ENCODE results near the gene CNTN4.

CNTN4 gene

DNA sequence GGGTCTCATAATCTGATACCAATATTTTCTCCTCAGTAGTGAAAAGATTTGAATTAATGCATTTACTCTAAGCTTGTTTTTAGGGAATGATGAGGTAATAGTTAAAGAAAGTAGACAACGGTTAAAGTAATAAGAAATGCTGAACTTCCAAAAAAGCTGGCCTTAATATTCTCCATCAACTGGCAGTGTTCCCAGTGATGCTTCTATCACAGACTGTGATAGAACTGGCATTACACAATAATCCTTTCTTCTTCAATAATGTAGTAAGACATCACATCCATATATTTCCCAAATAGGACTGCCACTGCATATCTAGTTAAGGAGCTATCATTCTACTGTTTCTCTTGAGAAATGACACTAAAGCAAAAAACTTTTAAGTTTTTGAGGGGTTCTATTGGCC is 822.8 kb downstream of the CNTN4 start:
- H3K27ac ChIP-seq (replicated peaks) = no peak overlapping the region
- no peak overlapping the region for H3K4me3 ChIP-seq (replicated peaks; ENCODE audit: insufficient read depth, low read length)
- no peaks in the 10 kb centered on the region for H3K27me3 ChIP-seq (ENCODE audit: insufficient read depth, poor library complexity, severe bottlenecking)
- no peak for DNase-seq (ENCODE audit: low read depth in 1 of 2, low spot score in 1 of 2)
- TF ChIP-seq POLR2AphosphoS5 (IDR thresholded peaks at IDR 0.05; ENCODE audit: low read depth) = no peak
- no peak for TF ChIP-seq GABPA (IDR thresholded peaks at IDR 0.05; ENCODE audit: low read depth)
- TF ChIP-seq, protein P1, sequence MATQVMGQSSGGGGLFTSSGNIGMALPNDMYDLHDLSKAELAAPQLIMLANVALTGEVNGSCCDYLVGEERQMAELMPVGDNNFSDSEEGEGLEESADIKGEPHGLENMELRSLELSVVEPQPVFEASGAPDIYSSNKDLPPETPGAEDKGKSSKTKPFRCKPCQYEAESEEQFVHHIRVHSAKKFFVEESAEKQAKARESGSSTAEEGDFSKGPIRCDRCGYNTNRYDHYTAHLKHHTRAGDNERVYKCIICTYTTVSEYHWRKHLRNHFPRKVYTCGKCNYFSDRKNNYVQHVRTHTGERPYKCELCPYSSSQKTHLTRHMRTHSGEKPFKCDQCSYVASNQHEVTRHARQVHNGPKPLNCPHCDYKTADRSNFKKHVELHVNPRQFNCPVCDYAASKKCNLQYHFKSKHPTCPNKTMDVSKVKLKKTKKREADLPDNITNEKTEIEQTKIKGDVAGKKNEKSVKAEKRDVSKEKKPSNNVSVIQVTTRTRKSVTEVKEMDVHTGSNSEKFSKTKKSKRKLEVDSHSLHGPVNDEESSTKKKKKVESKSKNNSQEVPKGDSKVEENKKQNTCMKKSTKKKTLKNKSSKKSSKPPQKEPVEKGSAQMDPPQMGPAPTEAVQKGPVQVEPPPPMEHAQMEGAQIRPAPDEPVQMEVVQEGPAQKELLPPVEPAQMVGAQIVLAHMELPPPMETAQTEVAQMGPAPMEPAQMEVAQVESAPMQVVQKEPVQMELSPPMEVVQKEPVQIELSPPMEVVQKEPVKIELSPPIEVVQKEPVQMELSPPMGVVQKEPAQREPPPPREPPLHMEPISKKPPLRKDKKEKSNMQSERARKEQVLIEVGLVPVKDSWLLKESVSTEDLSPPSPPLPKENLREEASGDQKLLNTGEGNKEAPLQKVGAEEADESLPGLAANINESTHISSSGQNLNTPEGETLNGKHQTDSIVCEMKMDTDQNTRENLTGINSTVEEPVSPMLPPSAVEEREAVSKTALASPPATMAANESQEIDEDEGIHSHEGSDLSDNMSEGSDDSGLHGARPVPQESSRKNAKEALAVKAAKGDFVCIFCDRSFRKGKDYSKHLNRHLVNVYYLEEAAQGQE (IDR thresholded peaks at IDR 0.05; ENCODE audit: insufficient replicate concordance, low read depth) = no peak
- TF ChIP-seq SPI1 (IDR thresholded peaks at IDR 0.05; ENCODE audit: borderline replicate concordance, low read depth) = no peak
- TF ChIP-seq, protein P2, sequence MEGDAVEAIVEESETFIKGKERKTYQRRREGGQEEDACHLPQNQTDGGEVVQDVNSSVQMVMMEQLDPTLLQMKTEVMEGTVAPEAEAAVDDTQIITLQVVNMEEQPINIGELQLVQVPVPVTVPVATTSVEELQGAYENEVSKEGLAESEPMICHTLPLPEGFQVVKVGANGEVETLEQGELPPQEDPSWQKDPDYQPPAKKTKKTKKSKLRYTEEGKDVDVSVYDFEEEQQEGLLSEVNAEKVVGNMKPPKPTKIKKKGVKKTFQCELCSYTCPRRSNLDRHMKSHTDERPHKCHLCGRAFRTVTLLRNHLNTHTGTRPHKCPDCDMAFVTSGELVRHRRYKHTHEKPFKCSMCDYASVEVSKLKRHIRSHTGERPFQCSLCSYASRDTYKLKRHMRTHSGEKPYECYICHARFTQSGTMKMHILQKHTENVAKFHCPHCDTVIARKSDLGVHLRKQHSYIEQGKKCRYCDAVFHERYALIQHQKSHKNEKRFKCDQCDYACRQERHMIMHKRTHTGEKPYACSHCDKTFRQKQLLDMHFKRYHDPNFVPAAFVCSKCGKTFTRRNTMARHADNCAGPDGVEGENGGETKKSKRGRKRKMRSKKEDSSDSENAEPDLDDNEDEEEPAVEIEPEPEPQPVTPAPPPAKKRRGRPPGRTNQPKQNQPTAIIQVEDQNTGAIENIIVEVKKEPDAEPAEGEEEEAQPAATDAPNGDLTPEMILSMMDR (IDR thresholded peaks at IDR 0.05; ENCODE audit: insufficient read depth, low read length) = no peak

DNA sequence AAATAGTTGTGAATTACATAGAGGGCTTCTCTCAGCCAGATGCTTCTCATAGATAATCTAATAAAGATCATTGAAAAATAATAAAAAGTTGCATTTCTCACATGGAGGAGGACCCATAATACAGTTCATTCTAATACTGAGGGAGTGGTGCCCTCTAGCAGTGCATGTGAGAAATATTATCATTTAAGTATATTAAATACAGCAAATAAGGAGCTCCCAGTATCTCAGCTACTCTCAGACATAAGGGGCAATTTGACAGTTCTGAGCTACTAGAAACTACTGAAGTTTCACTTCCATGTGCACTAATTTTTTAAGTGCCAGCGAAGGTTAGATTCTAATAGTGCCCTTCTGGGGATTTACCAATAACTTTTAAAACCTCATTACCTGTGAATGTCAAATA is 823.2 kb downstream of the CNTN4 start:
- no peaks in the 10 kb centered on the region for H3K27me3 ChIP-seq (ENCODE audit: insufficient read depth, poor library complexity, severe bottlenecking)
- H3K27ac ChIP-seq (replicated peaks) = no peak overlapping the region
- peak in 1 of 2 experiments; percentile 5 for DNase-seq (ENCODE audit: low read depth in 1 of 2, low spot score in 1 of 2)
- H3K4me3 ChIP-seq (replicated peaks; ENCODE audit: insufficient read depth, low read length) = no peak overlapping the region
- TF ChIP-seq POLR2AphosphoS5 (IDR thresholded peaks at IDR 0.05; ENCODE audit: low read depth) = no peak
- TF ChIP-seq, protein P2 (IDR thresholded peaks at IDR 0.05; ENCODE audit: insufficient read depth, low read length) = peak; percentile 15

DNA sequence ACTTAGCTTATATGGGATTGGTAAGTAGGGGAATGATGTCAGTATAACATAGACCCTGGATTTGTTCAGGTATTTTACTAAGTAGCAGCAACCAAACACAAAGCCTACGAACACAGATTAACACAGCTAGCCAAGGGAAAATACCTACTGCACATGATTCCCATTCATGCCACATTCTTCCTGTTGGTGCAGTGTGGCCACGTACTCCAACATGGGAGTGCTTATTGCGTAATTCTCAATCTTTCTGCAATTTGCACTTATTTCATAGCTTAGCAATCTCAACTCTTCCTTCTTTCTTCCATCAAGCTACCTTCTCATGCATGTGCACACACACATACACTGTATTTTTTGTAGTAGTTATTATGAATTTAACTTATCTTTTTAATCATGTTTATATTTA is 824.7 kb downstream of the CNTN4 start:
- Histone ChIP-seq H3K27ac (replicated peaks) (no peak overlapping the region), H3K4me3 (replicated peaks; ENCODE audit: insufficient read depth, low read length) (no peak overlapping the region), H3K27me3 (ENCODE audit: insufficient read depth, poor library complexity, severe bottlenecking) (no peaks in the 10 kb centered on the region)
- peak in 1 of 2 experiments; percentile 17 for DNase-seq (ENCODE audit: low read depth in 1 of 2, low spot score in 1 of 2)
- TF ChIP-seq GABPA (IDR thresholded peaks at IDR 0.05; ENCODE audit: low read depth) (no peak), POLR2AphosphoS5 (IDR thresholded peaks at IDR 0.05; ENCODE audit: low read depth) (no peak), SPI1 (IDR thresholded peaks at IDR 0.05; ENCODE audit: borderline replicate concordance, low read depth) (no peak)
- TF ChIP-seq, protein P2 (IDR thresholded peaks at IDR 0.05; ENCODE audit: insufficient read depth, low read length) = no peak
- TF ChIP-seq, protein P1 (IDR thresholded peaks at IDR 0.05; ENCODE audit: insufficient replicate concordance, low read depth) = no peak

DNA sequence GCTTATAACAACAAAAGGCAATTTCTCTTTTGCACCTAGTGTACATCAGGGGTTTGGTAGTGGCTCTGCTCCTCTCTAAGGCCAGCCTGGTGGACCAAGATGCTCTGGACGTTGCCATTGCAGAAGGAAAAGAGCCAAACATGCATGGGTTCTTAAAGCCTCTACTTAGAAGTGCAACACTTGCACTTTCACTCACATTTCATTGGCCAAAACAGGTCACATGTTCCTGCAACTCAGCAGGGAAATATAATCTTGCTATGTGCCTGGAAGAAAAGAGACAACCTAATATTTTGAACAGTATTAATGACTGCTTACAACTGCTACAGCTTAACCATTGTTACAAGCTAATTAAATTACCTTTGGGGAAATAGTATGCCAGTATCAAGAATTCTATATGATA is 828.6 kb downstream of the CNTN4 start:
- DNase-seq (ENCODE audit: low read depth in 1 of 2, low spot score in 1 of 2) = no peak
- no peak overlapping the region for H3K4me3 ChIP-seq (replicated peaks; ENCODE audit: insufficient read depth, low read length)
- no peaks in the 10 kb centered on the region for H3K27me3 ChIP-seq (ENCODE audit: insufficient read depth, poor library complexity, severe bottlenecking)
- H3K27ac ChIP-seq (replicated peaks) = no peak overlapping the region
- TF ChIP-seq GABPA (IDR thresholded peaks at IDR 0.05; ENCODE audit: low read depth) (no peak), POLR2AphosphoS5 (IDR thresholded peaks at IDR 0.05; ENCODE audit: low read depth) (no peak), SPI1 (IDR thresholded peaks at IDR 0.05; ENCODE audit: borderline replicate concordance, low read depth) (no peak)
- TF ChIP-seq, protein P1 (IDR thresholded peaks at IDR 0.05; ENCODE audit: insufficient replicate concordance, low read depth) = no peak
- TF ChIP-seq, protein P2 (IDR thresholded peaks at IDR 0.05; ENCODE audit: insufficient read depth, low read length) = no peak
